ENCODE results near the gene TPRG1L. TPM values are rescaled to one million over a fixed set of nuclear protein-coding genes. Genes with fewer than 3 reads are reported as not detected.

TPRG1L gene
- total and polyA plus RNA-seq, 7 experiments from 2014 or later: 15.6 to 61.4 (median 44.0) TPM

- Histone ChIP-seq H3K9me3 (ENCODE audit: control insufficient read depth in 2 of 3, low read length in 3 of 3) (no peaks in the 10 kb centered on the region), H3K4me1 (ENCODE audit: control insufficient read depth in 2 of 2, insufficient read depth in 2 of 2, low read length in 2 of 2) (peaks cover 6 to 11% of the 10 kb centered on the region in 2 donors), H3K4me3 (ENCODE audit: low read length) (no peak overlapping the region), H3K27me3 (ENCODE audit: control insufficient read depth in 2 of 2, insufficient read depth in 2 of 2, low read length in 2 of 2) (peaks cover 0 to 4% of the 10 kb centered on the region in 2 donors), H3K27ac (ENCODE audit: low read depth, low read length) (no peak overlapping the region), H3K36me3 (ENCODE audit: control insufficient read depth in 2 of 3, insufficient read depth in 3 of 3, low read length in 3 of 3) (peaks cover 0 to 44% (median 0%) of the 10 kb centered on the region in 3 experiments)
- H3K36me3 Mint-ChIP-seq: peaks cover 0 to 35% (median 13%) of the 10 kb centered on the region in 5 donors
- no peak for DNase-seq
- H3K9me3 Mint-ChIP-seq: no peaks in the 10 kb centered on the region
- H3K27me3 Mint-ChIP-seq: peaks cover 0 to 8% (median 5%) of the 10 kb centered on the region in 5 donors
- peaks cover 19 to 33% (median 25%) of the 10 kb centered on the region in 7 donors for H3K4me1 Mint-ChIP-seq
- peak overlapping the region in 1 of 9 donors; percentile 6 for H3K27ac Mint-ChIP-seq
- ChIA-PET POLR2A (no interaction called here), CTCF (no interaction called here)
- intact Hi-C loops (cut with micrococcal nuclease): no loop called here
- no peak for ATAC-seq
- H3K4me3 Mint-ChIP-seq: no peak overlapping the region
These were observed 21.0 kb downstream of the TPRG1L start for GRCh38 chr1:3645666-3646355.

- Mint-ChIP-seq H3K4me3 (peak overlapping the region in 1 of 10 donors; percentile 7), H3K36me3 (peaks cover 0 to 35% (median 13%) of the 10 kb centered on the region in 5 donors), H3K9me3 (no peaks in the 10 kb centered on the region), H3K4me1 (peaks cover 19 to 37% (median 30%) of the 10 kb centered on the region in 7 donors), H3K27ac (no peak overlapping the region), H3K27me3 (peaks cover 0 to 14% (median 12%) of the 10 kb centered on the region in 5 donors)
- Histone ChIP-seq H3K4me3 (ENCODE audit: low read length) (no peak overlapping the region), H3K27me3 (ENCODE audit: control insufficient read depth in 2 of 2, insufficient read depth in 2 of 2, low read length in 2 of 2) (peaks cover 0 to 11% of the 10 kb centered on the region in 2 donors), H3K4me1 (ENCODE audit: control insufficient read depth in 2 of 2, insufficient read depth in 2 of 2, low read length in 2 of 2) (peaks cover 11 to 16% of the 10 kb centered on the region in 2 donors), H3K27ac (ENCODE audit: low read depth, low read length) (no peak overlapping the region), H3K36me3 (ENCODE audit: control insufficient read depth in 2 of 3, insufficient read depth in 3 of 3, low read length in 3 of 3) (peaks cover 0 to 39% (median 0%) of the 10 kb centered on the region in 3 experiments), H3K9me3 (ENCODE audit: control insufficient read depth in 2 of 3, low read length in 3 of 3) (no peaks in the 10 kb centered on the region)
- DNase-seq (no peak), ATAC-seq (no peak)
- ChIA-PET POLR2A (interaction anchor here (1.0 kb wide), 1 partner anchor 18 kb away, joined by 6 read pairs; no protein-coding TSS in a partner anchor), CTCF (no interaction called here)
- intact Hi-C loops (cut with micrococcal nuclease): no loop called here
These were observed 21.8 kb downstream of the TPRG1L start for GRCh38 chr1:3646596-3646995.

GRCh38 chr1:3649342-3650247 is 24.8 kb downstream of the TPRG1L start, which contains the start of gene WRAP73:
Gene WRAP73 (minus strand): TSS chr1:3650103. CDS start chr1:3649999, 104 bp downstream.
- Mint-ChIP-seq H3K27ac (peak within 1 kb of the TSS in 8 of 9 donors; percentile 2 to 82 (median 66)), H3K4me1 (peaks cover 13 to 37% (median 33%) of the 10 kb centered on the region in 7 donors), H3K9me3 (no peaks in the 10 kb centered on the region), H3K36me3 (peaks cover 0 to 18% (median 9%) of the 10 kb centered on the region in 5 donors), H3K27me3 (peaks cover 16 to 28% (median 28%) of the 10 kb centered on the region in 5 donors), H3K4me3 (peak within 1 kb of the TSS; percentile 79 to 91 (median 87))
- H3K27me3 ChIP-seq (ENCODE audit: control insufficient read depth in 2 of 2, insufficient read depth in 2 of 2, low read length in 2 of 2): peaks cover 3 to 20% of the 10 kb centered on the region in 2 donors
- H3K4me3 ChIP-seq (ENCODE audit: low read length): peak within 1 kb of the TSS; percentile 63
- intact Hi-C loops (cut with micrococcal nuclease): loop anchor here (1.0 to 5.0 kb wide), 9 partner anchors 25 to 1259 kb away; partner anchors contain the start of genes CEP104 (in 2 of the 2), DFFB (in 2 of the 2), LRRC47 (in 2 of the 2) and C1orf174 (in 1 of the 2)
- peak; percentile 76 to 88 (median 85) for DNase-seq
- H3K9me3 ChIP-seq (ENCODE audit: control insufficient read depth in 2 of 3, low read length in 3 of 3): no peaks in the 10 kb centered on the region
- peak within 1 kb of the TSS; percentile 76 for H3K27ac ChIP-seq (ENCODE audit: low read depth, low read length)
- CTCF ChIA-PET: no interaction called here
- POLR2A ChIA-PET: interaction anchor here (0.8 to 1.9 kb wide), 3 partner anchors 20 to 81 kb away, joined by 4 to 10 read pairs (median 5); no protein-coding TSS in a partner anchor
- H3K36me3 ChIP-seq (ENCODE audit: control insufficient read depth in 2 of 3, insufficient read depth in 3 of 3, low read length in 3 of 3): peaks cover 0 to 27% (median 0%) of the 10 kb centered on the region in 3 experiments
- peak; percentile 99 for ATAC-seq
- H3K4me1 ChIP-seq (ENCODE audit: control insufficient read depth in 2 of 2, insufficient read depth in 2 of 2, low read length in 2 of 2): peaks cover 11 to 16% of the 10 kb centered on the region in 2 donors

- Histone ChIP-seq H3K4me1 (ENCODE audit: control insufficient read depth in 2 of 2, insufficient read depth in 2 of 2, low read length in 2 of 2) (peaks cover 11 to 16% of the 10 kb centered on the region in 2 donors), H3K36me3 (ENCODE audit: control insufficient read depth in 2 of 3, insufficient read depth in 3 of 3, low read length in 3 of 3) (peaks cover 0 to 21% (median 0%) of the 10 kb centered on the region in 3 experiments), H3K4me3 (ENCODE audit: low read length) (peak overlapping the region; percentile 63), H3K9me3 (ENCODE audit: control insufficient read depth in 2 of 3, low read length in 3 of 3) (no peaks in the 10 kb centered on the region), H3K27me3 (ENCODE audit: control insufficient read depth in 2 of 2, insufficient read depth in 2 of 2, low read length in 2 of 2) (peaks cover 3 to 20% of the 10 kb centered on the region in 2 donors), H3K27ac (ENCODE audit: low read depth, low read length) (no peak overlapping the region)
- Mint-ChIP-seq H3K27ac (peak overlapping the region in 6 of 9 donors; percentile 3 to 81 (median 48)), H3K4me1 (peaks cover 13 to 37% (median 33%) of the 10 kb centered on the region in 7 donors), H3K4me3 (peak overlapping the region; percentile 79 to 91 (median 86)), H3K27me3 (peaks cover 20 to 36% (median 30%) of the 10 kb centered on the region in 5 donors), H3K9me3 (no peaks in the 10 kb centered on the region), H3K36me3 (peaks cover 0 to 12% (median 4%) of the 10 kb centered on the region in 5 donors)
- intact Hi-C loops (cut with micrococcal nuclease): loop anchor here (1.0 to 5.0 kb wide), 9 partner anchors 26 to 1260 kb away; partner anchors contain the start of genes CEP104 (in 2 of the 2), DFFB (in 2 of the 2), LRRC47 (in 2 of the 2) and C1orf174 (in 1 of the 2)
- peak in 3 of 9 donors; percentile 7 to 16 (median 16) for DNase-seq
- ChIA-PET CTCF (no interaction called here), POLR2A (interaction anchor here (0.6 to 1.9 kb wide), 4 partner anchors 21 to 82 kb away, joined by 3 to 10 read pairs (median 4); no protein-coding TSS in a partner anchor)
- no peak for ATAC-seq
These were observed 25.6 kb downstream of the TPRG1L start for GRCh38 chr1:3650248-3651025.

- Histone ChIP-seq H3K4me3 (ENCODE audit: low read length) (no peak overlapping the region), H3K36me3 (ENCODE audit: control insufficient read depth in 2 of 3, insufficient read depth in 3 of 3, low read length in 3 of 3) (peaks cover 0 to 12% (median 0%) of the 10 kb centered on the region in 3 experiments), H3K4me1 (ENCODE audit: control insufficient read depth in 2 of 2, insufficient read depth in 2 of 2, low read length in 2 of 2) (peaks cover 11 to 16% of the 10 kb centered on the region in 2 donors), H3K27me3 (ENCODE audit: control insufficient read depth in 2 of 2, insufficient read depth in 2 of 2, low read length in 2 of 2) (peaks cover 3 to 20% of the 10 kb centered on the region in 2 donors), H3K9me3 (ENCODE audit: control insufficient read depth in 2 of 3, low read length in 3 of 3) (no peaks in the 10 kb centered on the region), H3K27ac (ENCODE audit: low read depth, low read length) (no peak overlapping the region)
- CTCF ChIA-PET: no interaction called here
- Mint-ChIP-seq H3K27ac (no peak overlapping the region), H3K4me3 (peak overlapping the region in 9 of 10 donors; percentile 39 to 88 (median 70)), H3K27me3 (peaks cover 29 to 42% (median 33%) of the 10 kb centered on the region in 5 donors), H3K36me3 (peaks cover 0 to 9% (median 0%) of the 10 kb centered on the region in 5 donors), H3K9me3 (no peaks in the 10 kb centered on the region), H3K4me1 (peaks cover 13 to 37% (median 33%) of the 10 kb centered on the region in 7 donors)
- POLR2A ChIA-PET: interaction anchor here (0.6 kb wide), 1 partner anchor 24 kb away, joined by 3 read pairs; no protein-coding TSS in a partner anchor
- intact Hi-C loops (cut with micrococcal nuclease): loop anchor here (2.0 to 5.0 kb wide), 3 partner anchors 71 to 1260 kb away; partner anchors contain the start of genes MORN1 (in 1 of the 2) and RER1 (in 1 of the 2)
- DNase-seq: peak in 5 of 9 donors; percentile 8 to 21 (median 16)
- ATAC-seq: no peak
These were observed 26.5 kb downstream of the TPRG1L start for GRCh38 chr1:3651026-3651929.
